ENCODE measurements around the gene CREB5. TPM values are rescaled to one million over a fixed set of nuclear protein-coding genes. Genes with fewer than 3 reads are reported as not detected.

Gene CREB5
- total and polyA plus RNA-seq, 2 of the 8 experiments (the other 6 are each of a cell fraction or from before 2014, with no cell fraction given), result 2.4 to 2.7 TPM

- POLR2A ChIA-PET (ENCODE audit: partially characterized antibody), result no interaction called here
Measured at GRCh38 chr7:28544453-28545117, 132.3 kb downstream of the CREB5 start.

More at GRCh38 chr7:28544453-28545117, 132.3 kb downstream of the CREB5 start:
- no peak overlapping the region for H2BK12ac ChIP-seq (ENCODE audit: low read depth, low read length)
- CTCF ChIA-PET (ENCODE audit: partially characterized antibody), result interaction anchor here (1.4 kb wide), 1 partner anchor 157 kb away, joined by 3 read pairs; no protein-coding TSS in a partner anchor
- H3K23me2 ChIP-seq (ENCODE audit: low read depth, low read length), result no peaks in the 10 kb centered on the region
- no peak overlapping the region for H3K9ac ChIP-seq (replicated peaks in 1 of 4; ENCODE audit: extremely low read depth in 1 of 4, low read depth in 3 of 4, low read length in 3 of 4)
- H3K4ac ChIP-seq (replicated peaks; ENCODE audit: insufficient read length, low read depth, low read length), result no peak overlapping the region
- no peak overlapping the region for H2BK20ac ChIP-seq (ENCODE audit: low read length)
- no peaks in the 10 kb centered on the region for H3K36me3 ChIP-seq (ENCODE audit: control insufficient read depth in 2 of 4, insufficient read depth in 4 of 4, low read length in 3 of 4)
- peaks cover 0 to 4% of the 10 kb centered on the region in 2 experiments; a peak in 1 of 4 replicates for H3K9me3 ChIP-seq (ENCODE audit: insufficient read depth in 2 of 2, low read depth in 1 of 2, low read length in 1 of 2)
- DNase-seq (ENCODE audit: low read depth in 1 of 2, low spot score in 2 of 2), result no peak
- no peak overlapping the region for H3K56ac ChIP-seq (replicated peaks; ENCODE audit: insufficient read length, low read depth, low read length)
- H4K5ac ChIP-seq (ENCODE audit: insufficient read length, low read depth, low read length), result no peak overlapping the region
- no peaks in the 10 kb centered on the region; a peak in 1 of 7 replicates for H3K27me3 ChIP-seq (replicated peaks in 1 of 4; ENCODE audit: control insufficient read depth in 3 of 4, extremely low read depth in 1 of 4, insufficient read depth in 3 of 4, low read length in 3 of 4)
- FAIRE-seq, result no peak
- H2AFZ ChIP-seq (ENCODE audit: low read length), result no peak overlapping the region
- TF ChIP-seq ASH2L (IDR thresholded peaks at IDR 0.05; ENCODE audit: low read length) (no peak), CBX8 (IDR thresholded peaks at IDR 0.05; ENCODE audit: borderline replicate concordance, low read depth, low read length) (no peak)
- no peak overlapping the region for H4K91ac ChIP-seq (replicated peaks; ENCODE audit: insufficient read length, low read length)
- H3K14ac ChIP-seq (ENCODE audit: insufficient read length), result no peak overlapping the region
- no peaks in the 10 kb centered on the region for H3K79me1 ChIP-seq (ENCODE audit: low read depth, low read length)
- H3K23ac ChIP-seq (ENCODE audit: insufficient read length), result no peak overlapping the region
- no peak overlapping the region for H3K4me2 ChIP-seq (ENCODE audit: insufficient read depth in 1 of 2, low read depth in 2 of 2, low read length in 2 of 2)
- no peak overlapping the region for H2BK5ac ChIP-seq (ENCODE audit: low read depth, low read length)
- no peak overlapping the region for H2BK120ac ChIP-seq (replicated peaks; ENCODE audit: low read depth, low read length)
- H3K4me3 ChIP-seq (ENCODE audit: extremely low read depth in 1 of 4, insufficient read depth in 2 of 4, low read depth in 3 of 4, low read length in 4 of 4), result no peak overlapping the region
- H3K18ac ChIP-seq (ENCODE audit: extremely low read depth, low read length), result no peak overlapping the region
- H3K79me2 ChIP-seq (ENCODE audit: control insufficient read depth in 1 of 2, insufficient read depth in 2 of 2, low read length in 2 of 2), result no peaks in the 10 kb centered on the region
- H2AK5ac ChIP-seq (ENCODE audit: low read depth, low read length), result no peak overlapping the region
- H4K8ac ChIP-seq (ENCODE audit: extremely low read depth, insufficient read depth, low read length), result no peak overlapping the region
- H3K27ac ChIP-seq (ENCODE audit: low read depth, low read length), result no peak overlapping the region
- H3K4me1 ChIP-seq (replicated peaks in 1 of 4; ENCODE audit: control insufficient read depth in 3 of 4, insufficient read depth in 4 of 4, low read length in 3 of 4), result no peaks in the 10 kb centered on the region
- WGBS, 2 experiments (ENCODE audit: extremely low coverage in 1 of 2, insufficient coverage in 1 of 2, insufficient read length in 1 of 2, insufficient replicate concordance in 2 of 2, low coverage in 1 of 2, low lambda C conversion rate in 2 of 2, missing lambda C conversion rate in 1 of 2), result 80% methylated on average over 3 of the region's 3 CpGs; no CpG with 5 or more reads in 1 of the 2 experiments
- H2BK15ac ChIP-seq (ENCODE audit: low read length), result no peak overlapping the region
- no peaks in the 10 kb centered on the region for H4K20me1 ChIP-seq (replicated peaks in 1 of 2; ENCODE audit: control insufficient read depth in 1 of 2, insufficient read depth in 2 of 2, low read length in 2 of 2)
